Common myeloid progenitor, CD34-positive (primary cell): ENCODE results near the gene ERMAP.
A peak's percentile ranks its signal among the peaks of the same experiment; 100 is the strongest.

Source experiments
- CTCF ChIA-PET: fragments of 350-600 bp; sonication (Branson Sonifier 250); formaldehyde crosslinking; loops from one replicate; lab custom pipeline; 2021; ENCODE audit warnings: antibody characterized with exemption; lab: Charles Lee
- POLR2A ChIA-PET: fragments of 350-600 bp; sonication (Branson Sonifier 250); formaldehyde crosslinking; loops from one replicate; lab custom pipeline; 2021; ENCODE audit warnings: antibody characterized with exemption; lab: Charles Lee
- DNase-seq, 3 donors: peaks; one replicate each; pipeline versions ENCODE4 v3.0.0 to v3.0.0-alpha.2; 2013
- H3K27ac ChIP-seq, 2 experiments: 1 replicate in 1 of 2; 2 replicates in 1 of 2; pipeline ENCODE4 v1.7.0; 2013; ENCODE audit warnings: inconsistent platforms in 2 of 2, low read length in 2 of 2, mild to moderate bottlenecking in 2 of 2, low read depth in 1 of 2, moderate library complexity in 1 of 2; ENCODE audit not compliant: severe bottlenecking in 2 of 2, insufficient read depth in 1 of 2, poor library complexity in 1 of 2
- H3K27me3 ChIP-seq, 5 experiments: replicated peaks in 2 of 5; 1 replicate in 3 of 5; 2 replicates in 2 of 5; pipeline versions ENCODE4 v1.6.1 to v1.7.0; 2013; ENCODE audit warnings: low read length in 4 of 5, mild to moderate bottlenecking in 2 of 5, moderate library complexity in 2 of 5, inconsistent platforms in 1 of 5; ENCODE audit not compliant: insufficient read depth in 5 of 5, control insufficient read depth in 4 of 5
- H3K36me3 ChIP-seq, 4 experiments: 1 replicate in 2 of 4; 2 replicates in 2 of 4; pipeline versions ENCODE4 v1.6.1 to v1.7.0; 2013; ENCODE audit warnings: low read length in 3 of 4, control low read depth in 1 of 4, mild to moderate bottlenecking in 1 of 4; ENCODE audit not compliant: control insufficient read depth in 4 of 4, insufficient read depth in 4 of 4
- H3K4me1 ChIP-seq, 4 experiments: 1 replicate in 3 of 4; 2 replicates in 1 of 4; pipeline versions ENCODE4 v1.6.1 to v1.7.1; 2013; ENCODE audit warnings: low read length in 3 of 4, mild to moderate bottlenecking in 3 of 4, control low read depth in 1 of 4, inconsistent platforms in 1 of 4, moderate library complexity in 1 of 4; ENCODE audit not compliant: control insufficient read depth in 4 of 4, insufficient read depth in 4 of 4; ENCODE audit errors: control extremely low read depth in 1 of 4
- H3K4me3 ChIP-seq, 7 experiments: 1 replicate in 4 of 7; 2 replicates in 3 of 7; pipeline versions ENCODE4 v1.5.1 to v1.7.0; 2013; ENCODE audit warnings: mild to moderate bottlenecking in 7 of 7, low read length in 6 of 7, moderate library complexity in 6 of 7, inconsistent platforms in 2 of 7, low read depth in 2 of 7, control low read depth in 1 of 7; ENCODE audit not compliant: insufficient read depth in 4 of 7, control insufficient read depth in 1 of 7; ENCODE audit errors: extremely low read depth in 1 of 7
- H3K9me3 ChIP-seq, 5 experiments: 1 replicate in 4 of 5; 2 replicates in 1 of 5; pipeline versions ENCODE4 v1.6.1 to v1.7.1; 2013; ENCODE audit warnings: low read length in 4 of 5, mild to moderate bottlenecking in 2 of 5, inconsistent platforms in 1 of 5, low read depth in 1 of 5, moderate library complexity in 1 of 5; ENCODE audit not compliant: control insufficient read depth in 4 of 5, insufficient read depth in 2 of 5; ENCODE audit errors: control extremely low read depth in 1 of 5
- WGBS: methylation state at CpG from one replicate; pipeline ENCODE4 v1.1.5; 2013; ENCODE audit not compliant: insufficient coverage; 5-methylcytosine and 5-hydroxymethylcytosine counted together

Gene ERMAP

GRCh38 chr1:42886800-42887199, 69.9 kb downstream of the ERMAP start:
- DNase-seq: no peak
- ChIA-PET CTCF (interaction anchor here (1.9 kb wide), 1 partner anchor 109 kb away, joined by 4 read pairs; no protein-coding TSS in a partner anchor), POLR2A (no interaction called here)
- H3K4me1 ChIP-seq: no peaks in the 10 kb centered on the region
- no peaks in the 10 kb centered on the region for H3K36me3 ChIP-seq
- no peak overlapping the region for H3K4me3 ChIP-seq
- no peak overlapping the region for H3K27ac ChIP-seq
- H3K27me3 ChIP-seq: no peaks in the 10 kb centered on the region
- WGBS: 93% methylated on average over 21 of the region's 21 CpGs
- H3K9me3 ChIP-seq: no peaks in the 10 kb centered on the region

- POLR2A ChIA-PET: no interaction called here
- CTCF ChIA-PET: interaction anchor here (1.0 to 1.9 kb wide), 2 partner anchors 9 to 110 kb away, joined by 3 to 4 read pairs; no protein-coding TSS in a partner anchor
Measured at GRCh38 chr1:42887366-42887765, 70.4 kb downstream of the ERMAP start.

GRCh38 chr1:42888013-42888633, 71.2 kb downstream of the ERMAP start:
- ChIA-PET POLR2A (no interaction called here), CTCF (interaction anchor here (1.0 to 1.9 kb wide), 2 partner anchors 8 to 111 kb away, joined by 3 to 4 read pairs; no protein-coding TSS in a partner anchor)
- no peaks in the 10 kb centered on the region for H3K4me1 ChIP-seq
- H3K9me3 ChIP-seq: no peaks in the 10 kb centered on the region
- WGBS: 94% methylated on average over 31 of the region's 31 CpGs
- no peaks in the 10 kb centered on the region for H3K36me3 ChIP-seq
- H3K27me3 ChIP-seq: no peaks in the 10 kb centered on the region
- H3K4me3 ChIP-seq: no peak overlapping the region
- peak in 2 of 3 donors; percentile 23 to 37 for DNase-seq
- H3K27ac ChIP-seq: no peak overlapping the region

More at GRCh38 chr1:42887366-42887765, 70.4 kb downstream of the ERMAP start:
- H3K4me3 ChIP-seq: no peak overlapping the region
- no peaks in the 10 kb centered on the region for H3K27me3 ChIP-seq
- H3K9me3 ChIP-seq: no peaks in the 10 kb centered on the region
- H3K36me3 ChIP-seq: no peaks in the 10 kb centered on the region
- no peak overlapping the region for H3K27ac ChIP-seq
- no peaks in the 10 kb centered on the region for H3K4me1 ChIP-seq
- no peak for DNase-seq
- 96% methylated on average over 20 of the region's 20 CpGs for WGBS

- no peaks in the 10 kb centered on the region for H3K27me3 ChIP-seq
- no peaks in the 10 kb centered on the region for H3K4me1 ChIP-seq
- no peaks in the 10 kb centered on the region for H3K36me3 ChIP-seq
- no peak for DNase-seq
- CTCF ChIA-PET: interaction anchor here (0.6 kb wide), 1 partner anchor 110 kb away, joined by 3 read pairs; no protein-coding TSS in a partner anchor
- WGBS: 80% methylated on average over 3 of the region's 4 CpGs
- no peak overlapping the region for H3K4me3 ChIP-seq
- H3K9me3 ChIP-seq: peaks cover 0 to under 1% (median 0%) of the 10 kb centered on the region in 5 experiments
- POLR2A ChIA-PET: no interaction called here
- no peak overlapping the region for H3K27ac ChIP-seq
Measured at GRCh38 chr1:42889264-42889663, 72.3 kb downstream of the ERMAP start.

- POLR2A ChIA-PET: interaction anchor here (0.6 kb wide), 1 partner anchor 96 kb away, joined by 4 read pairs; no protein-coding TSS in a partner anchor
- H3K36me3 ChIP-seq: no peaks in the 10 kb centered on the region
- H3K4me3 ChIP-seq: no peak overlapping the region
- H3K9me3 ChIP-seq: peaks cover 0 to 5% (median 0%) of the 10 kb centered on the region in 5 experiments
- H3K27me3 ChIP-seq: no peaks in the 10 kb centered on the region
- 79% methylated on average over 5 of the region's 5 CpGs for WGBS
- no peak for DNase-seq
- CTCF ChIA-PET: no interaction called here
- H3K4me1 ChIP-seq: no peaks in the 10 kb centered on the region
- no peak overlapping the region for H3K27ac ChIP-seq
Measured at GRCh38 chr1:42891465-42892138, 74.7 kb downstream of the ERMAP start.
